ENCODE measurements around the gene CD82.

CD82 gene

GRCh38 chr11:44570411-44571155, 5.1 kb downstream of the CD82 start:
- TF ChIP-seq CTCF (IDR thresholded peaks at IDR 0.05; ENCODE audit: control insufficient read depth, insufficient read depth, low read depth, low read length, missing control alignments), result no peak
- DNase-seq (ENCODE audit: low read depth), result no peak
- H3K4me3 ChIP-seq (ENCODE audit: control insufficient read depth, low read depth, low read length), result no peak overlapping the region

GRCh38 chr11:44571871-44572270, 6.4 kb downstream of the CD82 start:
- TF ChIP-seq CTCF (IDR thresholded peaks at IDR 0.05; ENCODE audit: control insufficient read depth, insufficient read depth, low read depth, low read length, missing control alignments), result no peak
- H3K4me3 ChIP-seq (ENCODE audit: control insufficient read depth, low read depth, low read length), result no peak overlapping the region

GRCh38 chr11:44572436-44572835, 7.0 kb downstream of the CD82 start:
- no peak for TF ChIP-seq CTCF (IDR thresholded peaks at IDR 0.05; ENCODE audit: control insufficient read depth, insufficient read depth, low read depth, low read length, missing control alignments)
- no peak overlapping the region for H3K4me3 ChIP-seq (ENCODE audit: control insufficient read depth, low read depth, low read length)
- DNase-seq (ENCODE audit: low read depth), result no peak

More at GRCh38 chr11:44571871-44572270, 6.4 kb downstream of the CD82 start:
- DNase-seq (ENCODE audit: low read depth), result no peak

GRCh38 chr11:44572884-44573283, 7.4 kb downstream of the CD82 start:
- DNase-seq (ENCODE audit: low read depth), result no peak
- no peak overlapping the region for H3K4me3 ChIP-seq (ENCODE audit: control insufficient read depth, low read depth, low read length)
- TF ChIP-seq CTCF (IDR thresholded peaks at IDR 0.05; ENCODE audit: control insufficient read depth, insufficient read depth, low read depth, low read length, missing control alignments), result no peak

- TF ChIP-seq CTCF (IDR thresholded peaks at IDR 0.05; ENCODE audit: control insufficient read depth, insufficient read depth, low read depth, low read length, missing control alignments), result no peak
- no peak for DNase-seq (ENCODE audit: low read depth)
- no peak overlapping the region for H3K4me3 ChIP-seq (ENCODE audit: control insufficient read depth, low read depth, low read length)
Measured at GRCh38 chr11:44573333-44573732, 7.9 kb downstream of the CD82 start.

- H3K4me3 ChIP-seq (ENCODE audit: control insufficient read depth, low read depth, low read length), result no peak overlapping the region
- TF ChIP-seq CTCF (IDR thresholded peaks at IDR 0.05; ENCODE audit: control insufficient read depth, insufficient read depth, low read depth, low read length, missing control alignments), result no peak
- peak; percentile 93 for DNase-seq (ENCODE audit: low read depth)
Measured at GRCh38 chr11:44574610-44575287, 9.3 kb downstream of the CD82 start.
